ENCODE results near the gene CD48.

GRCh38 chr1:160752406-160752805 lies 40.8 kb upstream of the CD48 start:
- TF ChIP-seq CTCF (optimal IDR thresholded peaks at IDR 0.05 in 1 of 3, IDR thresholded peaks at IDR 0.05 in 1 of 3, conservative IDR thresholded peaks at IDR 0.05 in 1 of 3; ENCODE audit: extremely low read depth in 1 of 3, insufficient read depth in 2 of 3, low read length in 3 of 3) (no peak), EZH2 (IDR thresholded peaks at IDR 0.05; ENCODE audit: low read length) (no peak)

Data from keratinocyte (primary cell).